Hepatocyte (in vitro differentiated cells): ENCODE data around the gene SLC19A1.

Experiments used
- CTCF ChIP-seq: fragments of 200-600 bp; sonication (generic); IDR thresholded peaks from 2 replicates; pipeline ENCODE4 v1.5.1; 2016; ENCODE audit warnings: antibody characterized with exemption, mild to moderate bottlenecking; ENCODE audit not compliant: poor library complexity
- EZH2 ChIP-seq: fragments of 200-600 bp; sonication (generic); IDR thresholded peaks from 2 replicates; pipeline ENCODE4 v1.6.1; 2016; ENCODE audit warnings: antibody characterized with exemption, mild to moderate bottlenecking, borderline replicate concordance

- no peak for TF ChIP-seq CTCF
- no peak for TF ChIP-seq EZH2
Measured at GRCh38 chr21:45481566-45481965, 60.7 kb downstream of the SLC19A1 start.
